Measurements from ENCODE around the gene DLK2.

DNA sequence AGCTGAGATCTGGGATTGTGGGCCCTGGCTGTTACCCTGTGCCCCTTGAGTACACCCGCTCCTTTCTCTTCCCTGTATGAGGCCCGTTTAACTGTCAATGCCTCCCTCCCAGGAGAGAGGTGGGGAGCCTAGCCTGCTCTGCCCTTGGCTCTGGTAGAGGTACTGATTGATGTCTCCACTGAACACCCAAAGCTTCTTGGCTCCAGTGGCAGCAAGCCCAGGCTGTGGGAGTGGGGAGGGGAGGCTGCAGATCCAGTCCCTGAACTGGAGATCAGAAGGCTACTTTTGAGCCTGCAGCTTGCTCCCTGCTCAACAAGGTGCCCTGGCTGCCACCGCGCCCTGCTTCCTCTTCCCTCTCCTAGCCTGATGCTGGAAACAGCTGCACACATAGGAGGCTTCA is 47.3 kb upstream of the DLK2 start:
- TF ChIP-seq, protein P1, sequence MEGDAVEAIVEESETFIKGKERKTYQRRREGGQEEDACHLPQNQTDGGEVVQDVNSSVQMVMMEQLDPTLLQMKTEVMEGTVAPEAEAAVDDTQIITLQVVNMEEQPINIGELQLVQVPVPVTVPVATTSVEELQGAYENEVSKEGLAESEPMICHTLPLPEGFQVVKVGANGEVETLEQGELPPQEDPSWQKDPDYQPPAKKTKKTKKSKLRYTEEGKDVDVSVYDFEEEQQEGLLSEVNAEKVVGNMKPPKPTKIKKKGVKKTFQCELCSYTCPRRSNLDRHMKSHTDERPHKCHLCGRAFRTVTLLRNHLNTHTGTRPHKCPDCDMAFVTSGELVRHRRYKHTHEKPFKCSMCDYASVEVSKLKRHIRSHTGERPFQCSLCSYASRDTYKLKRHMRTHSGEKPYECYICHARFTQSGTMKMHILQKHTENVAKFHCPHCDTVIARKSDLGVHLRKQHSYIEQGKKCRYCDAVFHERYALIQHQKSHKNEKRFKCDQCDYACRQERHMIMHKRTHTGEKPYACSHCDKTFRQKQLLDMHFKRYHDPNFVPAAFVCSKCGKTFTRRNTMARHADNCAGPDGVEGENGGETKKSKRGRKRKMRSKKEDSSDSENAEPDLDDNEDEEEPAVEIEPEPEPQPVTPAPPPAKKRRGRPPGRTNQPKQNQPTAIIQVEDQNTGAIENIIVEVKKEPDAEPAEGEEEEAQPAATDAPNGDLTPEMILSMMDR (IDR thresholded peaks at IDR 0.05 in 2 of 3, conservative IDR thresholded peaks at IDR 0.05 in 1 of 3; ENCODE audit: borderline replicate concordance in 1 of 3, insufficient read depth in 1 of 3, low read depth in 2 of 3, low read length in 2 of 3) = no peak
- TF ChIP-seq POLR2A (IDR thresholded peaks at IDR 0.05; ENCODE audit: borderline replicate concordance, extremely low read depth, insufficient read depth, insufficient read length) = no peak
- no peak for TF ChIP-seq CEBPB (IDR thresholded peaks at IDR 0.05; ENCODE audit: low read depth)
- TF ChIP-seq SIN3A (IDR thresholded peaks at IDR 0.05; ENCODE audit: low read depth) = no peak
- no peak for TF ChIP-seq JUND (IDR thresholded peaks at IDR 0.05)
- no peak for TF ChIP-seq POLR2AphosphoS5 (IDR thresholded peaks at IDR 0.05; ENCODE audit: low read depth, low read length)
- TF ChIP-seq, protein P2, sequence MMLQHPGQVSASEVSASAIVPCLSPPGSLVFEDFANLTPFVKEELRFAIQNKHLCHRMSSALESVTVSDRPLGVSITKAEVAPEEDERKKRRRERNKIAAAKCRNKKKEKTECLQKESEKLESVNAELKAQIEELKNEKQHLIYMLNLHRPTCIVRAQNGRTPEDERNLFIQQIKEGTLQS (IDR thresholded peaks at IDR 0.05) = no peak
- TF ChIP-seq YY1 (IDR thresholded peaks at IDR 0.05; ENCODE audit: extremely low read depth, insufficient replicate concordance, low read depth, low read length) = no peak
- TF ChIP-seq EZH2phosphoT487 (IDR thresholded peaks at IDR 0.05; ENCODE audit: borderline replicate concordance) = no peak
- TF ChIP-seq, protein P3, sequence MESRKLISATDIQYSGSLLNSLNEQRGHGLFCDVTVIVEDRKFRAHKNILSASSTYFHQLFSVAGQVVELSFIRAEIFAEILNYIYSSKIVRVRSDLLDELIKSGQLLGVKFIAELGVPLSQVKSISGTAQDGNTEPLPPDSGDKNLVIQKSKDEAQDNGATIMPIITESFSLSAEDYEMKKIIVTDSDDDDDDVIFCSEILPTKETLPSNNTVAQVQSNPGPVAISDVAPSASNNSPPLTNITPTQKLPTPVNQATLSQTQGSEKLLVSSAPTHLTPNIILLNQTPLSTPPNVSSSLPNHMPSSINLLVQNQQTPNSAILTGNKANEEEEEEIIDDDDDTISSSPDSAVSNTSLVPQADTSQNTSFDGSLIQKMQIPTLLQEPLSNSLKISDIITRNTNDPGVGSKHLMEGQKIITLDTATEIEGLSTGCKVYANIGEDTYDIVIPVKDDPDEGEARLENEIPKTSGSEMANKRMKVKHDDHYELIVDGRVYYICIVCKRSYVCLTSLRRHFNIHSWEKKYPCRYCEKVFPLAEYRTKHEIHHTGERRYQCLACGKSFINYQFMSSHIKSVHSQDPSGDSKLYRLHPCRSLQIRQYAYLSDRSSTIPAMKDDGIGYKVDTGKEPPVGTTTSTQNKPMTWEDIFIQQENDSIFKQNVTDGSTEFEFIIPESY (IDR thresholded peaks at IDR 0.05; ENCODE audit: extremely low read depth, insufficient replicate concordance, low read length) = no peak
- TF ChIP-seq SP1 (IDR thresholded peaks at IDR 0.05; ENCODE audit: low read depth) = no peak
- TF ChIP-seq RAD21 (IDR thresholded peaks at IDR 0.05; ENCODE audit: low read depth) = no peak

All from HCT116 (cell line).